Right lobe of liver (tissue), 4 donors: ENCODE results near the gene NQO2.

Experiments
- CTCF ChIP-seq, 4 donors: fragments of 200-600 bp in 3 of 4; fragments of 450-650 bp in 1 of 4; IDR thresholded peaks; one replicate each; pipeline versions ENCODE4 v1.5.1 to v1.8.0; 2016 to 2022; ENCODE audit warnings: antibody characterized with exemption in 4 of 4, mild to moderate bottlenecking in 2 of 4
- POLR2A ChIP-seq: fragments of 450-650 bp; IDR thresholded peaks from one replicate; pipeline ENCODE4 v1.6.1; 2017; ENCODE audit warnings: antibody characterized with exemption, mild to moderate bottlenecking
- donor health status: DM: no; HTN: no; CAD: no.
- donor health status: DM: no; HTN: no; CAD: no.
- donor health status: DM: no; HTN: yes; CAD: no.

- no peak for TF ChIP-seq POLR2A
- TF ChIP-seq CTCF (IDR thresholded peaks at IDR 0.05), result no peak
These were observed 41.9 kb downstream of the NQO2 start for GRCh38 chr6:3041606-3042005.
